GM03348 (cell line): ENCODE measurements around the gene ZFYVE28.
A peak's percentile ranks its signal among the peaks of the same experiment; 100 is the strongest.

Experiments
- DNase-seq: peaks from one replicate; pipeline ENCODE4 v3.0.0; 2012; ENCODE audit warnings: low spot score

The ZFYVE28 gene

GRCh38 chr4:2332201-2332975 is 86.1 kb downstream of the ZFYVE28 start:
- no peak for DNase-seq

GRCh38 chr4:2331519-2332200 is 86.8 kb downstream of the ZFYVE28 start:
- DNase-seq = no peak

- no peak for DNase-seq
Measured at GRCh38 chr4:2331043-2331420, 87.4 kb downstream of the ZFYVE28 start.

- DNase-seq = peak; percentile 89
Measured at GRCh38 chr4:2330091-2331042, 88.1 kb downstream of the ZFYVE28 start.

- DNase-seq = no peak
Measured at GRCh38 chr4:2327579-2327978, 90.9 kb downstream of the ZFYVE28 start.

GRCh38 chr4:2324891-2325290 is 93.6 kb downstream of the ZFYVE28 start:
- no peak for DNase-seq

- no peak for DNase-seq
Measured at GRCh38 chr4:2322841-2323240, 95.6 kb downstream of the ZFYVE28 start.

- DNase-seq = no peak
Measured at GRCh38 chr4:2322227-2322626, 96.2 kb downstream of the ZFYVE28 start.

- DNase-seq = no peak
Measured at GRCh38 chr4:2321279-2322196, 96.9 kb downstream of the ZFYVE28 start.

GRCh38 chr4:2320746-2321145 is 97.7 kb downstream of the ZFYVE28 start:
- DNase-seq = no peak

- no peak for DNase-seq
Measured at GRCh38 chr4:2320152-2320551, 98.3 kb downstream of the ZFYVE28 start.

- no peak for DNase-seq
Measured at GRCh38 chr4:2318885-2319284, 99.6 kb downstream of the ZFYVE28 start.

- no peak for DNase-seq
Measured at GRCh38 chr4:2318476-2318875, 100.0 kb downstream of the ZFYVE28 start.

- no peak for DNase-seq
Measured at GRCh38 chr4:2313366-2313765, 105.1 kb downstream of the ZFYVE28 start.

- DNase-seq = no peak
Measured at GRCh38 chr4:2306773-2307410, 111.6 kb downstream of the ZFYVE28 start.

GRCh38 chr4:2305766-2306501 is 112.5 kb downstream of the ZFYVE28 start:
- peak; percentile 18 for DNase-seq

GRCh38 chr4:2304877-2305561 is 113.4 kb downstream of the ZFYVE28 start:
- DNase-seq = peak; percentile 3

GRCh38 chr4:2304321-2304876 is 114.0 kb downstream of the ZFYVE28 start:
- no peak for DNase-seq

- DNase-seq = no peak
Measured at GRCh38 chr4:2303686-2304320, 114.6 kb downstream of the ZFYVE28 start.
